ENCODE measurements around the gene TESK2.
A peak's percentile ranks its signal among the peaks of the same experiment; 100 is the strongest.

The TESK2 gene

DNA sequence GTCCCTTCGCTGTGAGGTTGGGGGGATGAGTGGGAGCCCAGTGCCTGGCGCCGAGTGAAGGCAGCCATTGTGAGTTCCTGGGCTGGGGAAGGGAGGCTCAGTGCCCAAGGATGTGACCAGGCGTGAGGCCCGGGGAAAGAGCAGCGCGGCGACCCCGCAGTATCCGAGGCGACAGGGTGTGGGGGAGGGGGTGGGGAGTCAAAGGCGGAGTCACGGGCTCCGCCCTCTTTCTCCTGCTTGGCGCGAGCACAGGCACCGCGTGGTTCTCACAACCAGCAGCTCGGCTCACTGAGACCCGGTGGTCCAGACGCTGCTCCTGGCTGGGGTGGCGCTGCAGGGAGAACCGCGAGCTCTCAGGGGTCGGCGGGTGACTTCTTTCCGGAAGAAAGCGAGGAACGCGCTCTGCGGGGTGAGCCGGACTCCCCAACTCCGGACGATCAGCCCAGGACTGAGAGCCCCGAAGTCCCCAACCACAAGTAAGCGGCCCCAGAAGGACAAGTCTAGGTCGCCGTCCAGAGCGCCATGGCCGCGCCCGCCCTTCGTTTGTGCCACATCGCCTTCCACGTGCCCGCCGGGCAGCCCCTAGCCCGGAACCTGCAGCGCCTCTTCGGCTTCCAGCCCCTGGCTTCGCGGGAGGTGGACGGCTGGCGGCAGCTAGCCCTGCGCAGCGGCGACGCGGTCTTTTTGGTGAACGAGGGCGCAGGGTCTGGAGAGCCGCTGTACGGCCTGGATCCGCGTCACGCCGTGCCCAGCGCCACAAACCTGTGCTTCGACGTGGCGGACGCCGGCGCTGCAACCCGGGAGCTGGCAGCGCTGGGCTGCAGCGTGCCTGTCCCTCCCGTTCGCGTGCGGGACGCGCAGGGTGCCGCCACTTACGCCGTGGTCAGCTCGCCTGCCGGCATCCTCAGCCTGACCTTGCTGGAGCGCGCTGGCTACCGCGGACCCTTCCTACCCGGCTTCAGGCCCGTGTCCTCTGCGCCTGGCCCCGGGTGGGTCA is 164.0 kb downstream of the TESK2 start, which contains the start of gene HPDL:
TSS of gene HPDL (plus strand) at position 269 of the 997 bp plus-strand sequence. CDS start at position 523, 254 bp downstream.
- in situ Hi-C loops (cut with MboI; ENCODE audit: low pct_unique_long_range_greater_than_20kb, low sequenced_read_pairs, unreplicated experiment) = no loop called here
- DNase-seq (ENCODE audit: low spot score) = peak; percentile 86
- TF ChIP-seq, protein P1, sequence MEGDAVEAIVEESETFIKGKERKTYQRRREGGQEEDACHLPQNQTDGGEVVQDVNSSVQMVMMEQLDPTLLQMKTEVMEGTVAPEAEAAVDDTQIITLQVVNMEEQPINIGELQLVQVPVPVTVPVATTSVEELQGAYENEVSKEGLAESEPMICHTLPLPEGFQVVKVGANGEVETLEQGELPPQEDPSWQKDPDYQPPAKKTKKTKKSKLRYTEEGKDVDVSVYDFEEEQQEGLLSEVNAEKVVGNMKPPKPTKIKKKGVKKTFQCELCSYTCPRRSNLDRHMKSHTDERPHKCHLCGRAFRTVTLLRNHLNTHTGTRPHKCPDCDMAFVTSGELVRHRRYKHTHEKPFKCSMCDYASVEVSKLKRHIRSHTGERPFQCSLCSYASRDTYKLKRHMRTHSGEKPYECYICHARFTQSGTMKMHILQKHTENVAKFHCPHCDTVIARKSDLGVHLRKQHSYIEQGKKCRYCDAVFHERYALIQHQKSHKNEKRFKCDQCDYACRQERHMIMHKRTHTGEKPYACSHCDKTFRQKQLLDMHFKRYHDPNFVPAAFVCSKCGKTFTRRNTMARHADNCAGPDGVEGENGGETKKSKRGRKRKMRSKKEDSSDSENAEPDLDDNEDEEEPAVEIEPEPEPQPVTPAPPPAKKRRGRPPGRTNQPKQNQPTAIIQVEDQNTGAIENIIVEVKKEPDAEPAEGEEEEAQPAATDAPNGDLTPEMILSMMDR (IDR thresholded peaks at IDR 0.05; ENCODE audit: extremely low read depth, insufficient read depth, missing control alignments) = peak; percentile 17

DNA sequence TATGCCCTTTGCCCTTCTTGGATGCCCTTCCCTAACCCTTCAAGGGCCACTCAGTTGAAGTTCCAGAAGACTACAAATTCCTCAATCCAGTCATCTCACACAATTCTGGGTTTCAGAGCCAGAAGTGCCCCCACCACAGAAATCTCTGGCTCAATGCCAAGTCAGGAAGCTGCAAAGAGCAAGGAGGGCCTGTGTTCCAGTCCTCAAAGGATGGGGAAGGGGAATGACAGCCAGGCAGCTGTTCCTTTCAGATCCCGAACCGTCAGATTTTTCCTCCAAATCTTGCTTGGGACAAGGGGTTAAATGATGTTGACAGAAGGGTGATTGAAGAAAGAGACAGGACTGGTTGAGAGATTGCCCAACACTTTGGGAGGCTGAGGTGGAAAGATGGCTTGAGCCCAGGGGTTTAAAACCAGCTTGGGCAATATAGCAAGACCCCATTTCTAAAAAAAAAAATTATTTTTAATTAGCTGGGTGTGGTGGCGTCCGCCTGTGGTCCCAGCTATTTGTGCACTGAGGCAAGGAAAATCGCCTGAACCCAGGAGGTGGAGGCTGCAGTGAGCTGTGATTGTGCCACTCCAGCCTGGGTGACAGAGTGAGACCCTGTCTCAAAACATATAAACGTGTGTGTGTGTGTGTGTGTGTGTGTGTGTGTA is 165.0 kb downstream of the TESK2 start:
- in situ Hi-C loops (cut with MboI; ENCODE audit: low pct_unique_long_range_greater_than_20kb, low sequenced_read_pairs, unreplicated experiment) = no loop called here
- DNase-seq (ENCODE audit: low spot score) = no peak
- TF ChIP-seq, protein P1 (IDR thresholded peaks at IDR 0.05; ENCODE audit: extremely low read depth, insufficient read depth, missing control alignments) = no peak

DNA sequence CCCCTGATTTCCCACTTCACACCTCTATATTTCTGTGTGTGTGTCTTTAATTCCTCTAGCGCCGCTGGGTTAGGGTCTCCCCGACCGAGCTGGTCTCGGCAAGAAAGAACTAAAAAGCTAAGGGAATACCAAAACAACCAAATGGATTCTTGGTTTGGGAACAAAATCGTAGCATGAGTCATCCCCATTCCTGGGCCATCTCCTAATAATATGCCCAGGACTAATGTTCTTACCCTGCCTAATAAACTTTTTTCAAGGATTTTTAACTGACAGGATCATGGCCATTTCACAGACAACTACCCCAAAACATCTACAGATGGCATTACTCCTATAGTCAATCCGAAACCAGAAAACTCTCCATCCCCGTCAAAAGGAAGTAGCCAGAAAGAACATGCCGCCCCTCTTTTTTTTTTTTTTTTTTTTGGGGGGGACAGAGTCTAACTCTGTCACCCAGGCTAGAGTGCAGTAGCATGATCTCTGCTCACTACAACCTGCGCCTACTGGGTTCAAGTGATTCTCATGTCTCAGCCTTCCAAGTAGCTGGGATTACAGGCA is 168.4 kb downstream of the TESK2 start:
- in situ Hi-C loops (cut with MboI; ENCODE audit: low pct_unique_long_range_greater_than_20kb, low sequenced_read_pairs, unreplicated experiment) = loop anchor here (25.0 kb wide), 1 partner anchor 485 kb away; the partner anchor contains the start of gene PTCH2
- TF ChIP-seq, protein P1 (IDR thresholded peaks at IDR 0.05; ENCODE audit: extremely low read depth, insufficient read depth, missing control alignments) = no peak
- no peak for DNase-seq (ENCODE audit: low spot score)

DNA sequence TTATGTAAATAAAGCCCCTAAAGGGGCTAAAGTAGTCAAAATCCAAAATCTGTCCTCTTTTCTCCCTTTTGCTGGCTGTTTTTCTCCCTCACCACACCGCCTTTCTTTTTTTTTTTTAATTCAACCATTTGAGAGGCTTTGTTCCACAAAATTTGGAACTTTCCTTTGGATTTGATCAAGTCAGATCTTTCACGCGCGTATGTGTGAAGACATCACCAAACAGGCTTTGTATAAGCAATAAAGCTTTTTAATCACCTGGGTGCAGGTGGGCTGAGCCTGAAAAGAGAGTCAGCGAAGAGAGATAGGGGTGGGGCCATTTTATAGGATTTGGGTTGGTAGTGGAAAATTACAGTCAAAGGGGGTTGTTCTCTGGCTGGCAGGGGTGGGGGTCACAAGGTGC is 169.5 kb downstream of the TESK2 start:
- in situ Hi-C loops (cut with MboI; ENCODE audit: low pct_unique_long_range_greater_than_20kb, low sequenced_read_pairs, unreplicated experiment) = loop anchor here (25.0 kb wide), 1 partner anchor 484 kb away; the partner anchor contains the start of gene PTCH2
- TF ChIP-seq, protein P1 (IDR thresholded peaks at IDR 0.05; ENCODE audit: extremely low read depth, insufficient read depth, missing control alignments) = no peak

DNA sequence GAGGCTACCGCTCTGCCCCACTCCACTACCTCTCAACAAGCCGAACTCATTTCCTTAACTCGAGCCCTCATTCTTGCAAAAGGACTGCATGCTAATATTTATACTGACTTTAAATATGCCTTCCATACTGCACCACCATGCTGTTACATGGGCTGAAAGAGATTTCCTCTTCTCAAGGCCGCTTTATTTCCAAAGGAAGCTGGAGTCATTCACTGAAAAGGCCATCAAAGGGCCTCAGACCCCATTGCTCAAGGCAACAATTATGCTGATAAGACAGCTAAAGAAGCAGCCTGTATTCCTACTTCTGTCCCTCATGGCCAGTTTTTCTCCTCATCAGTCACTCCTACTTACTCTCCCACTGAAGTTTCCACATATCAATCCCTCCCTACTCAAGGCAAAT is 171.2 kb downstream of the TESK2 start:
- TF ChIP-seq, protein P1 (IDR thresholded peaks at IDR 0.05; ENCODE audit: extremely low read depth, insufficient read depth, missing control alignments) = no peak
- DNase-seq (ENCODE audit: low spot score) = no peak
- in situ Hi-C loops (cut with MboI; ENCODE audit: low pct_unique_long_range_greater_than_20kb, low sequenced_read_pairs, unreplicated experiment) = loop anchor here (25.0 kb wide), 1 partner anchor 482 kb away; the partner anchor contains the start of gene PTCH2

More for the DNA sequence above, 169.5 kb downstream of the TESK2 start:
- no peak for DNase-seq (ENCODE audit: low spot score)

DNA sequence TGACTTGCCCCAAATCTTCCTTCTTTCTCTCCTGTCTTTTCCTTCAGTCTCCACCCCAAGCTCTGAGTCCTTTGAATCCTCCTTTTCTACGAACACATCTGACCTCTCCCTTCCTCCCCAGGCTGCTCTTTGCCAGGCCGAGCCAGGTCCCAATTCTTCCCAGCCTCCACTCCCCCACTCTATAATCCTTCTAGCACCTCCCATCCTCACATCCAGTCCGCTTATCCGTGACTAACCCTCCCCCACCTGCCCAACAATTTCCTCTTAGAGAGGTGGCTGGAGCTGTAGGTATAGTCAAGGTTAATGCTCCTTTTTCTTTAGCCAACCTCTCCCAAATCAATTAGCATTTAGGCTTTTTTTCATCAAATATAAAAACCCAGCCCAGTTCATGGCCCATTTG is 173.8 kb downstream of the TESK2 start:
- in situ Hi-C loops (cut with MboI; ENCODE audit: low pct_unique_long_range_greater_than_20kb, low sequenced_read_pairs, unreplicated experiment) = loop anchor here (25.0 kb wide), 1 partner anchor 480 kb away; the partner anchor contains the start of gene PTCH2
- no peak for DNase-seq (ENCODE audit: low spot score)
- TF ChIP-seq, protein P1 (IDR thresholded peaks at IDR 0.05; ENCODE audit: extremely low read depth, insufficient read depth, missing control alignments) = no peak
